ENCODE measurements around the gene TAPT1. TPM values are rescaled to one million over a fixed set of nuclear protein-coding genes. Genes with fewer than 3 reads are reported as not detected.

Gene TAPT1
- total and polyA plus RNA-seq, 2 of the 13 experiments (the other 11 are each of a cell fraction or from before 2014, with no cell fraction given), result 24.5 to 25.3 TPM

DNA sequence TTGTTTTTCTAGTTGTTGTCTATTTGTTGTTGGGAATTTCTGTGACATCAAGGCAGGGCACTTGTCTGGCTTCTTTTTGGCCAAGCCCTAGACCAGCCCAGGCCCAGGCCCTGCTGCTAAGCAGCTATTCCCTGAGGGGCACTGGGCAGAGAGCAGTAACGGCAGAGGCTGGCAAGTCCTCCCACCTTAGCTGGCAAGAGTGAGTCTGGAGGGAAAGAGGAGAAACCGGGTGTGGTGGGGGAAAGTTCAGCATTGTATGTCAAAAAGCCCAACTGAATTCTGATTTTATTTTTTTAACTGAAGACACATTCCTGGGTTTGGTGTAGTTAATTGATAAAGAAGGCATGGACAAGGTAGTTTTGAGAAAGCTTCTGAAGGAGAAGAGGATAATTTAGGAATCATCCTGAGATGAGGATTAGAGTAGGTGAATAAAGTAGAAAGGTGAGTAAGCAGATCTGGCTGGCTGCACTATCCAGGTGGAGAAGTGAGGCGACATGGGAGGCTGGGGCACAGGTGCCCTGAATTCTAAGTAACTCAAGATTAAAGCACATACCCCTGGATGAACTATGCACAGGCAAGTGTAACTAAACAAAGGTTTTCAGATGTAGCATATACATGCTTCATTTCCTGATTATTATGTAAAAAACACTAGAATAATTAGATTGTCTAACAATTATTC is 57.4 kb downstream of the TAPT1 start (continued):
- no peak for TF ChIP-seq NFE2L2 (IDR thresholded peaks at IDR 0.05; ENCODE audit: low read length)

DNA sequence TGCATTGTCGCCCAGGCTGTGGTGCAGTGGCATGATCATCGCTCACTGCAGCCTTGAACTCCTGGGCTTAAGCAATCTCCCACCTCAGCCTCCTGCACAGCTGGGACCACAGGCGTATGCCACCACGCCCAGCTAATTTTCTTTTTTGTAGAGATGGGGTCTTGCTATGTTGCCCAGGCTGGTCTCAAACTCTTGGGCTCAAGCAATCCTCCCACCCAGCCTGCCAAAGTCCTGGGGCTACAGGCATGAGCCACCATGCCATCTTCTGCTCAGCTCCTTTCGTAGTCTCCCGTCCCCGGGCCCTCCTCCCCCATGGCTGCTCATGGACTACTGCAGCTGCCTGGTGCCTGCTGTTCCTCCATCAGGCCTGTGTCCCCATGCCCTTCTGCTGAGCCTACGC is 58.1 kb downstream of the TAPT1 start:
- BruUV-seq (replicated peaks), result no TSS peak
- no peak for ATAC-seq
- ChIA-PET CTCF (ENCODE audit: low intra/inter-chr PET ratio, low total read pairs) (no interaction called here), POLR2A (no interaction called here)
- 90% methylated on average over 8 of the region's 8 CpGs for WGBS (ENCODE audit: low lambda C conversion rate)
- Histone ChIP-seq H3K27ac (ENCODE audit: extremely low read length, insufficient read depth, low read length) (no peak overlapping the region), H4K20me1 (ENCODE audit: insufficient read depth, low read length) (no peaks in the 10 kb centered on the region), H3K4me1 (ENCODE audit: insufficient read depth, low read length) (no peaks in the 10 kb centered on the region), H2AFZ (ENCODE audit: low read length) (no peak overlapping the region), H3K9me3 (ENCODE audit: low read length) (no peaks in the 10 kb centered on the region), H3K4me3 (replicated peaks in 1 of 3; ENCODE audit: insufficient read depth in 1 of 3, low read depth in 2 of 3, low read length in 3 of 3) (no peak overlapping the region), H3K27me3 (ENCODE audit: control insufficient read depth in 1 of 2, insufficient read depth in 2 of 2, low read length in 2 of 2) (no peaks in the 10 kb centered on the region; a peak in 1 of 5 replicates), H3K4me2 (ENCODE audit: low read depth, low read length) (no peak overlapping the region), H3K9ac (ENCODE audit: insufficient read depth, low read depth, low read length) (no peak overlapping the region), H3K36me3 (replicated peaks in 1 of 2; ENCODE audit: control insufficient read depth in 1 of 2, insufficient read depth in 2 of 2, low read length in 2 of 2) (peaks cover 13 to 53% of the 10 kb centered on the region in 2 experiments), H3K79me2 (ENCODE audit: insufficient read depth, low read length) (no peaks in the 10 kb centered on the region)
- FAIRE-seq, result no peak
- intact Hi-C loops (cut with micrococcal nuclease; ENCODE audit: unreplicated experiment) (loop anchor here (10.0 kb wide), 1 partner anchor 53 kb away; no protein-coding TSS in a partner anchor), in situ Hi-C loops (cut with HindIII; ENCODE audit: extremely low pct_ligation_motif_present, low pct_unique_long_range_greater_than_20kb) (no loop called here)
- DNase-seq (ENCODE audit: low spot score), result no peak
- TF ChIP-seq ZNF569 (CRISPR knock-in tag; IDR thresholded peaks at IDR 0.05; ENCODE audit: borderline replicate concordance) (no peak), ZNF121 (CRISPR knock-in tag; IDR thresholded peaks at IDR 0.05) (peak; percentile 72), ZMYM2 (CRISPR knock-in tag; IDR thresholded peaks at IDR 0.05) (no peak), MTF1 (CRISPR knock-in tag; IDR thresholded peaks at IDR 0.05) (no peak)
- TF ChIP-seq, protein P1, sequence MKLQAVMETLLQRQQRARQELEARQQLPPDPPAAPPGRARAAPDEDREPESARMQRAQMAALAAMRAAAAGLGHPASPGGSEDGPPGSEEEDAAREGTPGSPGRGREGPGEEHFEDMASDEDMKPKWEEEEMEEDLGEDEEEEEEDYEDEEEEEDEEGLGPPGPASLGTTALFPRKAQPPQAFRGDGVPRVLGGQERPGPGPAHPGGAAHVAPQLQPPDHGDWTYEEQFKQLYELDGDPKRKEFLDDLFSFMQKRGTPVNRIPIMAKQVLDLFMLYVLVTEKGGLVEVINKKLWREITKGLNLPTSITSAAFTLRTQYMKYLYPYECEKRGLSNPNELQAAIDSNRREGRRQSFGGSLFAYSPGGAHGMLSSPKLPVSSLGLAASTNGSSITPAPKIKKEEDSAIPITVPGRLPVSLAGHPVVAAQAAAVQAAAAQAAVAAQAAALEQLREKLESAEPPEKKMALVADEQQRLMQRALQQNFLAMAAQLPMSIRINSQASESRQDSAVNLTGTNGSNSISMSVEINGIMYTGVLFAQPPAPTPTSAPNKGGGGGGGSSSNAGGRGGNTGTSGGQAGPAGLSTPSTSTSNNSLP (IDR thresholded peaks at IDR 0.05; ENCODE audit: low read depth, low read length), result no peak

All from HepG2 (cell line).